ENCODE data around the gene AKTIP. TPM values are rescaled to one million over a fixed set of nuclear protein-coding genes. Genes with fewer than 3 reads are reported as not detected.

The AKTIP gene
- total and polyA plus RNA-seq, 8 donors, result 12.5 to 34.9 (median 16.4) TPM

- Histone ChIP-seq H3K4me1 (no peaks in the 10 kb centered on the region), H3K9me3 (no peaks in the 10 kb centered on the region), H3K27me3 (no peaks in the 10 kb centered on the region), H3K4me3 (no peak overlapping the region), H3K36me3 (peaks cover 62 to 93% (median 90%) of the 10 kb centered on the region in 4 donors), H3K27ac (no peak overlapping the region)
- TF ChIP-seq CTCF (IDR thresholded peaks at IDR 0.05), result no peak
- no peak for TF ChIP-seq POLR2AphosphoS5 (IDR thresholded peaks at IDR 0.05)
- TF ChIP-seq EP300 (IDR thresholded peaks at IDR 0.05), result no peak
- no peak for TF ChIP-seq POLR2A (IDR thresholded peaks at IDR 0.05)
- WGBS, 5 donors, result 89 to 94% (median 92%) methylated on average over 4 of the region's 4 CpGs
- no peak for DNase-seq
- intact Hi-C loops (cut with DNase I; ENCODE audit: low total_unique reads), result no loop called here
Measured at GRCh38 chr16:53495325-53495724, 7.7 kb downstream of the AKTIP start.

DNA sequence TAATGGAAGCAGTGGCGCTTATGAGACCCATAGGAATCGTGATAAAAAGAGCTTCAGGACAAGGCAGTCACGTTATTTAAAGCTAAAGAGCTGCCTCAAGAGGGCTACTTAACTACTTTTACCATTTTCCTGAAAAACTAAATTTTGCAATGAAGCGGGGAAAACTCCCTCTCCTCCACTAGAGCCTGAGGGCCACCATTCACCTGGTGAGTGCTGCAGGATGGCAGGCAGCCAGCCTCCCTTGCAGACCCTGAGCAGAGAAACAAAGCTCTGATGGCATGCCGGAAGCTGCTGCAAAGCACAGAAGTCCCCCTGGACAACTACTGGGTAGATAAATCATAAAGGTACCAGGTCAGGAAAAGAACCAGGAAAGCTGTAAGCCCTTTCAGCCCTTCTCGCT is 8.4 kb downstream of the AKTIP start:
- H3K27me3 ChIP-seq, result no peaks in the 10 kb centered on the region
- intact Hi-C loops (cut with DNase I; ENCODE audit: low total_unique reads), result no loop called here
- 89 to 96% (median 95%) methylated on average over 6 of the region's 6 CpGs for WGBS, 5 donors

DNA sequence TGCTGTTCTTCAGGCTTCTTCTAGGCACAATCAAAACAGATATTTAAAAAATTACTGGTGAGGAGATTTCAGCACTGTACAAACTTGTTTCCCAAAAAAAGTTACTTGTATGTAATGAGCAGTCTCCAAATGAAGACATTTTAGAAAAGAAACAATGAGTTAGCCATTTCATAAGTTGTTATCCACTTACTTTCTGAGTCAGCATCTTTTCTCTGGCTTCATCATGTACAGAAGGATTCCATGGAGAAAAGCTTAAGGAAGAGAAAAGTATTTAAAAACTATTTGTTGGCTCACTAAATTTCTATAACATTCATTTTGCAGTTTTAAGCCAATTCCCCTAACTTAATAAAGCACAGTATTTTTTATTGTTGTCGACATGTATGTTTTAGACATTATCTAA is 10.5 kb downstream of the AKTIP start:
- Histone ChIP-seq H3K4me3 (no peak overlapping the region), H3K27me3 (no peaks in the 10 kb centered on the region), H3K4me1 (peaks cover 0 to 14% (median 4%) of the 10 kb centered on the region in 4 donors), H3K36me3 (peaks cover 53 to 100% (median 90%) of the 10 kb centered on the region in 4 donors), H3K27ac (no peak overlapping the region), H3K9me3 (no peaks in the 10 kb centered on the region)
- DNase-seq, result no peak
- intact Hi-C loops (cut with DNase I; ENCODE audit: low total_unique reads), result no loop called here
- 85 to 98% (median 95%) methylated on average over 1 of the region's 1 CpG for WGBS, 5 donors
- no peak for TF ChIP-seq CTCF (IDR thresholded peaks at IDR 0.05)
- no peak for TF ChIP-seq POLR2A (IDR thresholded peaks at IDR 0.05)

More for the DNA sequence above, 8.4 kb downstream of the AKTIP start:
- TF ChIP-seq POLR2A (IDR thresholded peaks at IDR 0.05), result no peak
- TF ChIP-seq EP300 (IDR thresholded peaks at IDR 0.05), result no peak
- TF ChIP-seq POLR2AphosphoS5 (IDR thresholded peaks at IDR 0.05), result no peak
- TF ChIP-seq CTCF (IDR thresholded peaks at IDR 0.05), result no peak
- DNase-seq, result no peak
- peaks cover 0 to 3% (median 1%) of the 10 kb centered on the region in 4 donors for H3K4me1 ChIP-seq
- no peak overlapping the region for H3K4me3 ChIP-seq
- no peak overlapping the region for H3K27ac ChIP-seq
- H3K36me3 ChIP-seq, result peaks cover 66 to 100% (median 95%) of the 10 kb centered on the region in 4 donors
- no peaks in the 10 kb centered on the region for H3K9me3 ChIP-seq

GRCh38 chr16:53489755-53490154 is 13.3 kb downstream of the AKTIP start:
- Histone ChIP-seq H3K4me1 (peaks cover 0 to 14% (median 4%) of the 10 kb centered on the region in 4 donors), H3K9me3 (no peaks in the 10 kb centered on the region), H3K36me3 (peaks cover 31 to 100% (median 90%) of the 10 kb centered on the region in 4 donors), H3K27me3 (no peaks in the 10 kb centered on the region), H3K4me3 (no peak overlapping the region), H3K27ac (peak overlapping the region in 1 of 5 donors; percentile 18)
- intact Hi-C loops (cut with DNase I; ENCODE audit: low total_unique reads), result no loop called here
- no peak for TF ChIP-seq POLR2A (IDR thresholded peaks at IDR 0.05)
- no peak for TF ChIP-seq POLR2AphosphoS5 (IDR thresholded peaks at IDR 0.05)
- TF ChIP-seq CTCF (IDR thresholded peaks at IDR 0.05), result no peak
- TF ChIP-seq EP300 (IDR thresholded peaks at IDR 0.05), result no peak
- no peak for DNase-seq
- WGBS, 5 donors, result 52 to 72% (median 57%) methylated on average over 1 of the region's 1 CpG

All from stomach (tissue), 9 donors.